ENCODE data around the gene RCOR2. TPM values are rescaled to one million over a fixed set of nuclear protein-coding genes. Genes with fewer than 3 reads are reported as not detected.

RCOR2 gene
- polyA plus RNA-seq, 1 donor from 2014 or later = 41.5 TPM

- H3K36me3 ChIP-seq (ENCODE audit: insufficient read depth, low read length) = no peaks in the 10 kb centered on the region
- H3K79me2 ChIP-seq (replicated peaks; ENCODE audit: insufficient read depth, low read length) = no peaks in the 10 kb centered on the region
- no peak overlapping the region for H3K4me3 ChIP-seq (ENCODE audit: low read length)
- no peak overlapping the region for H3K9ac ChIP-seq (ENCODE audit: low read length)
- no peaks in the 10 kb centered on the region for H3K27me3 ChIP-seq (ENCODE audit: insufficient read depth, low read depth, low read length)
- no peak overlapping the region for H3K27ac ChIP-seq (ENCODE audit: low read length)
- H2AFZ ChIP-seq (ENCODE audit: low read depth, low read length) = no peak overlapping the region
- no peaks in the 10 kb centered on the region for H3F3A ChIP-seq (ENCODE audit: insufficient read depth, low read length, poor library complexity, severe bottlenecking)
- H3K9me3 ChIP-seq (ENCODE audit: low read length) = no peaks in the 10 kb centered on the region
- no peaks in the 10 kb centered on the region for H3K9me2 ChIP-seq (ENCODE audit: insufficient read depth, low read length)
- H3K4me2 ChIP-seq (ENCODE audit: low read length) = no peak overlapping the region
- TF ChIP-seq EZH2 (IDR thresholded peaks at IDR 0.05; ENCODE audit: borderline replicate concordance, insufficient read depth, low read length, poor library complexity, severe bottlenecking) (no peak), CTCF (IDR thresholded peaks at IDR 0.05; ENCODE audit: poor library complexity, severe bottlenecking) (no peak), MXI1 (conservative IDR thresholded peaks at IDR 0.05; ENCODE audit: poor library complexity, severe bottlenecking) (no peak), POLR2AphosphoS5 (IDR thresholded peaks at IDR 0.05) (no peak)
- no peaks in the 10 kb centered on the region for H4K20me1 ChIP-seq (ENCODE audit: insufficient read depth)
Observed at GRCh38 chr11:63887386-63887999, 29.5 kb downstream of the RCOR2 start.

GRCh38 chr11:63884196-63884932 lies 32.6 kb downstream of the RCOR2 start:
- Histone ChIP-seq H3K9ac (ENCODE audit: low read length) (no peak overlapping the region), H3K4me3 (ENCODE audit: low read length) (no peak overlapping the region), H3F3A (ENCODE audit: insufficient read depth, low read length, poor library complexity, severe bottlenecking) (no peaks in the 10 kb centered on the region), H3K4me2 (ENCODE audit: low read length) (no peak overlapping the region), H3K36me3 (ENCODE audit: insufficient read depth, low read length) (no peaks in the 10 kb centered on the region), H3K9me3 (ENCODE audit: low read length) (no peaks in the 10 kb centered on the region), H4K20me1 (ENCODE audit: insufficient read depth) (no peaks in the 10 kb centered on the region), H3K9me2 (ENCODE audit: insufficient read depth, low read length) (no peaks in the 10 kb centered on the region), H3K27me3 (ENCODE audit: insufficient read depth, low read depth, low read length) (no peaks in the 10 kb centered on the region), H3K27ac (ENCODE audit: low read length) (no peak overlapping the region), H2AFZ (ENCODE audit: low read depth, low read length) (no peak overlapping the region), H3K79me2 (replicated peaks; ENCODE audit: insufficient read depth, low read length) (no peaks in the 10 kb centered on the region)
- TF ChIP-seq EZH2 (IDR thresholded peaks at IDR 0.05; ENCODE audit: borderline replicate concordance, insufficient read depth, low read length, poor library complexity, severe bottlenecking) (no peak), SMC3 (conservative IDR thresholded peaks at IDR 0.05; ENCODE audit: poor library complexity) (no peak), RAD21 (conservative IDR thresholded peaks at IDR 0.05) (no peak), POLR2AphosphoS5 (IDR thresholded peaks at IDR 0.05) (no peak), TAF1 (IDR thresholded peaks at IDR 0.05; ENCODE audit: low read depth) (no peak), REST (IDR thresholded peaks at IDR 0.05; ENCODE audit: borderline replicate concordance) (no peak), CTCF (IDR thresholded peaks at IDR 0.05; ENCODE audit: poor library complexity, severe bottlenecking) (no peak), EP300 (conservative IDR thresholded peaks at IDR 0.05; ENCODE audit: poor library complexity, severe bottlenecking) (no peak), MXI1 (conservative IDR thresholded peaks at IDR 0.05; ENCODE audit: poor library complexity, severe bottlenecking) (no peak)

Data from neural cell (in vitro differentiated cells).